Osteoblast (primary cell): ENCODE measurements around the gene CDH5. TPM values are rescaled to one million over a fixed set of nuclear protein-coding genes. Genes with fewer than 3 reads are reported as not detected.

ENCODE experiments used
- DNase-seq: peaks from one replicate; pipeline ENCODE4 v3.0.0; 2011; ENCODE audit warnings: low spot score, mixed read lengths; ENCODE audit not compliant: insufficient read length; ENCODE audit errors: missing footprints
- H2AFZ ChIP-seq: 2 replicates; pipeline ENCODE4 v1.6.0; 2011; ENCODE audit warnings: mild to moderate bottlenecking, low read length
- H3K27ac ChIP-seq: 2 replicates; pipeline ENCODE4 v1.5.1; 2011; ENCODE audit warnings: mild to moderate bottlenecking, low read depth, low read length, moderate library complexity
- H3K27me3 ChIP-seq: 2 replicates; pipeline ENCODE4 v1.6.0; 2012; ENCODE audit warnings: mild to moderate bottlenecking, control low read depth, inconsistent platforms, low read length, moderate library complexity; ENCODE audit not compliant: insufficient read depth
- H3K36me3 ChIP-seq: 2 replicates; pipeline ENCODE4 v1.5.1; 2011; ENCODE audit warnings: mild to moderate bottlenecking, low read length, control low read depth, moderate library complexity; ENCODE audit not compliant: insufficient read depth
- H3K4me1 ChIP-seq: 2 replicates; pipeline ENCODE4 v1.5.1; 2011; ENCODE audit warnings: mild to moderate bottlenecking, low read length, control low read depth, moderate library complexity; ENCODE audit not compliant: insufficient read depth
- H3K4me2 ChIP-seq: 2 replicates; pipeline ENCODE4 v1.6.0; 2011; ENCODE audit warnings: mild to moderate bottlenecking, low read length; ENCODE audit not compliant: insufficient read depth
- H3K4me3 ChIP-seq: fragments of 200-600 bp; sonication (generic); 3 replicates; pipeline ENCODE4 v1.5.1; 2012; ENCODE audit warnings: mild to moderate bottlenecking, low read length, inconsistent platforms; ENCODE audit not compliant: insufficient read depth
- H3K79me2 ChIP-seq: 2 replicates; pipeline ENCODE4 v1.6.0; 2012; ENCODE audit warnings: mild to moderate bottlenecking, low read length, control low read depth, inconsistent platforms; ENCODE audit not compliant: insufficient read depth
- H3K9me3 ChIP-seq: 2 replicates; pipeline ENCODE4 v1.5.1; 2011; ENCODE audit warnings: low read depth, low read length, control low read depth
- H4K20me1 ChIP-seq: 2 replicates; pipeline ENCODE4 v1.6.0; 2012; ENCODE audit warnings: mild to moderate bottlenecking, low read length, control low read depth; ENCODE audit not compliant: insufficient read depth
- CTCF ChIP-seq: IDR thresholded peaks from 2 replicates; pipeline ENCODE4 v1.5.1; 2011; ENCODE audit warnings: mild to moderate bottlenecking, low read depth, low read length, moderate library complexity; ENCODE audit errors: extremely low read depth
- total RNA-seq: library from RNA; depleted of rRNA; stranded (reverse); fragments of >200 nt; gene quantifications from 2 replicates; pipeline ENCODE4 v1.2.3, GENCODE V29; 2012

The CDH5 gene
- total RNA-seq, 1 donor, result 0.72 TPM

GRCh38 chr16:66385415-66385814, 18.9 kb downstream of the CDH5 start:
- H3K4me2 ChIP-seq, result no peak overlapping the region
- no peak overlapping the region for H2AFZ ChIP-seq
- DNase-seq, result no peak
- no peaks in the 10 kb centered on the region for H3K36me3 ChIP-seq
- H3K27ac ChIP-seq, result no peak overlapping the region
- H3K4me1 ChIP-seq, result peaks cover 16% of the 10 kb centered on the region
- H3K79me2 ChIP-seq, result no peaks in the 10 kb centered on the region
- no peak for TF ChIP-seq CTCF
- no peak overlapping the region for H3K4me3 ChIP-seq
- no peaks in the 10 kb centered on the region for H3K9me3 ChIP-seq
- no peaks in the 10 kb centered on the region for H4K20me1 ChIP-seq
- H3K27me3 ChIP-seq, result no peaks in the 10 kb centered on the region

- DNase-seq, result no peak
- Histone ChIP-seq H3K79me2 (no peaks in the 10 kb centered on the region), H3K27ac (no peak overlapping the region), H3K9me3 (no peaks in the 10 kb centered on the region), H3K27me3 (no peaks in the 10 kb centered on the region), H3K4me3 (no peak overlapping the region), H2AFZ (no peak overlapping the region), H3K36me3 (no peaks in the 10 kb centered on the region), H4K20me1 (no peaks in the 10 kb centered on the region), H3K4me2 (no peak overlapping the region), H3K4me1 (peaks cover 16% of the 10 kb centered on the region)
- TF ChIP-seq CTCF, result no peak
Observed at GRCh38 chr16:66386629-66387622, 20.4 kb downstream of the CDH5 start.

GRCh38 chr16:66387817-66388332, 21.4 kb downstream of the CDH5 start:
- no peaks in the 10 kb centered on the region for H3K9me3 ChIP-seq
- H2AFZ ChIP-seq, result no peak overlapping the region
- no peak overlapping the region for H3K27ac ChIP-seq
- no peaks in the 10 kb centered on the region for H4K20me1 ChIP-seq
- no peaks in the 10 kb centered on the region for H3K36me3 ChIP-seq
- DNase-seq, result no peak
- H3K4me3 ChIP-seq, result no peak overlapping the region
- peaks cover 7% of the 10 kb centered on the region for H3K4me1 ChIP-seq
- no peak for TF ChIP-seq CTCF
- no peaks in the 10 kb centered on the region for H3K79me2 ChIP-seq
- H3K27me3 ChIP-seq, result no peaks in the 10 kb centered on the region
- no peak overlapping the region for H3K4me2 ChIP-seq
